ENCODE results near the gene SEPTIN2.

DNA sequence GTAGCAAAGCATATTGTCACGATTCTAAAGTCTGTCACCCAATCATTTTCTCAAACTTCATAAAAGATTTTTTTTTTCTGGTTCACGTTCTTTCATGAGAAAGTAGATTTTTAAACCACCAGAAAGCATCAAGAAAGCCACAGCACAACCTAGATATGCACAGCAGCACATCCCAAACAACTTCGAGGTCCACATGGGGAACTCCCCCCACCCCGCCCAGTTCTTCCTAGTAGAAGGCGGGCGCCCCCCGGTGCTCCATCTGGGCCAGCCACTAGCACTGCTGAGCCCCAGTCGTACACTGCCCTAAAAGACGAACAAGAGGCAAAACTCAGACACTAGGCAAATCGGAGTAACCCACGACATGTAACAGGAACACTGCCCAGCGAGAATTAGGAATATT is 15.7 kb upstream of the SEPTIN2 start:
- TF ChIP-seq, protein P1, sequence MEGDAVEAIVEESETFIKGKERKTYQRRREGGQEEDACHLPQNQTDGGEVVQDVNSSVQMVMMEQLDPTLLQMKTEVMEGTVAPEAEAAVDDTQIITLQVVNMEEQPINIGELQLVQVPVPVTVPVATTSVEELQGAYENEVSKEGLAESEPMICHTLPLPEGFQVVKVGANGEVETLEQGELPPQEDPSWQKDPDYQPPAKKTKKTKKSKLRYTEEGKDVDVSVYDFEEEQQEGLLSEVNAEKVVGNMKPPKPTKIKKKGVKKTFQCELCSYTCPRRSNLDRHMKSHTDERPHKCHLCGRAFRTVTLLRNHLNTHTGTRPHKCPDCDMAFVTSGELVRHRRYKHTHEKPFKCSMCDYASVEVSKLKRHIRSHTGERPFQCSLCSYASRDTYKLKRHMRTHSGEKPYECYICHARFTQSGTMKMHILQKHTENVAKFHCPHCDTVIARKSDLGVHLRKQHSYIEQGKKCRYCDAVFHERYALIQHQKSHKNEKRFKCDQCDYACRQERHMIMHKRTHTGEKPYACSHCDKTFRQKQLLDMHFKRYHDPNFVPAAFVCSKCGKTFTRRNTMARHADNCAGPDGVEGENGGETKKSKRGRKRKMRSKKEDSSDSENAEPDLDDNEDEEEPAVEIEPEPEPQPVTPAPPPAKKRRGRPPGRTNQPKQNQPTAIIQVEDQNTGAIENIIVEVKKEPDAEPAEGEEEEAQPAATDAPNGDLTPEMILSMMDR (IDR thresholded peaks at IDR 0.05; ENCODE audit: poor library complexity) = no peak
- TF ChIP-seq EZH2 (IDR thresholded peaks at IDR 0.05; ENCODE audit: borderline replicate concordance) = no peak

All from hepatocyte (in vitro differentiated cells).